Stimulated activated naive CD8-positive, alpha-beta T cell treated with anti-CD3 and anti-CD28 coated beads, Interleukin-15, Interleukin-2, amounts not matched to agents 100 U/mL and 50 U/mL, for 24 hours (primary cell): ENCODE measurements around the gene NFKBIZ.
"Not testable (repeated sequence)": the region's sequence is repeated elsewhere in the genome, so short reads cannot be mapped to it uniquely, and the experiment has no call there.

Experiments
- ATAC-seq: fragments of 150-1000 bp; cut with Tn5 transposase; one replicate; pipeline ENCODE4 v1.10.0; 2021
- DNase-seq: peaks from one replicate; pipeline ENCODE4 v3.0.0; 2021

Gene NFKBIZ

GRCh38 chr3:101870138-101870537, 20.8 kb downstream of the NFKBIZ start:
- DNase-seq = no peak
- no peak for ATAC-seq

GRCh38 chr3:101873619-101874018, 24.3 kb downstream of the NFKBIZ start:
- no peak for ATAC-seq
- DNase-seq = no peak

- ATAC-seq (no peak), DNase-seq (no peak)
Observed at GRCh38 chr3:101876142-101876541, 26.8 kb downstream of the NFKBIZ start.

GRCh38 chr3:101878589-101878988, 29.3 kb downstream of the NFKBIZ start:
- DNase-seq = no peak
- no peak for ATAC-seq

- DNase-seq = no peak
- no peak for ATAC-seq
Observed at GRCh38 chr3:101879102-101879501, 29.8 kb downstream of the NFKBIZ start.

- ATAC-seq = no peak
- DNase-seq = no peak
Observed at GRCh38 chr3:101879623-101880284, 30.4 kb downstream of the NFKBIZ start.

- no peak for ATAC-seq
- DNase-seq = no peak
Observed at GRCh38 chr3:101884776-101885175, 35.5 kb downstream of the NFKBIZ start.

- not testable (repeated sequence) for DNase-seq, ATAC-seq
Observed at GRCh38 chr3:101885584-101885983, 36.3 kb downstream of the NFKBIZ start.

GRCh38 chr3:101886626-101887025, 37.3 kb downstream of the NFKBIZ start:
- DNase-seq = no peak
- ATAC-seq = no peak

GRCh38 chr3:101888653-101889052, 39.3 kb downstream of the NFKBIZ start:
- ATAC-seq (no peak), DNase-seq (no peak)

GRCh38 chr3:101890716-101891115, 41.4 kb downstream of the NFKBIZ start:
- peak; percentile 92 for ATAC-seq

GRCh38 chr3:101892648-101893047, 43.3 kb downstream of the NFKBIZ start:
- DNase-seq (no peak), ATAC-seq (no peak)

More at GRCh38 chr3:101890716-101891115, 41.4 kb downstream of the NFKBIZ start:
- no peak for DNase-seq

GRCh38 chr3:101896083-101896757, 46.9 kb downstream of the NFKBIZ start:
- no peak for ATAC-seq
- no peak for DNase-seq

GRCh38 chr3:101897013-101897412, 47.7 kb downstream of the NFKBIZ start:
- ATAC-seq (no peak), DNase-seq (no peak)

- DNase-seq (no peak), ATAC-seq (no peak)
Observed at GRCh38 chr3:101898039-101898438, 48.7 kb downstream of the NFKBIZ start.

- DNase-seq = no peak
- ATAC-seq = no peak
Observed at GRCh38 chr3:101898752-101899169, 49.4 kb downstream of the NFKBIZ start.

- DNase-seq (no peak), ATAC-seq (no peak)
Observed at GRCh38 chr3:101900316-101900715, 51.0 kb downstream of the NFKBIZ start.

- no peak for ATAC-seq
- no peak for DNase-seq
Observed at GRCh38 chr3:101900736-101901135, 51.4 kb downstream of the NFKBIZ start.

- ATAC-seq (peak; percentile 63), DNase-seq (no peak)
Observed at GRCh38 chr3:101902041-101902440, 52.7 kb downstream of the NFKBIZ start.

GRCh38 chr3:101903451-101903871, 54.1 kb downstream of the NFKBIZ start:
- ATAC-seq = no peak

GRCh38 chr3:101905573-101905972, 56.3 kb downstream of the NFKBIZ start:
- DNase-seq, ATAC-seq: not testable (repeated sequence)

More at GRCh38 chr3:101903451-101903871, 54.1 kb downstream of the NFKBIZ start:
- no peak for DNase-seq
